HepG2 (cell line): ENCODE measurements around the gene STRBP. TPM values are rescaled to one million over a fixed set of nuclear protein-coding genes. Genes with fewer than 3 reads are reported as not detected.

Experiments
- ATAC-seq: fragments of 200-7000 bp; cut with Tn5 transposase; 3 replicates; pipeline ENCODE4 v1.9.1; 2020; ENCODE audit warnings: mild to moderate bottlenecking, moderate library complexity
- BruUV-seq: library from RNA; stranded (reverse); fragments of 400-500 nt; replicated peaks from 2 replicates; lab custom pipeline; 2021; lab: Mats Ljungman, UMichigan
- CTCF ChIA-PET: fragments of 300-600 bp; formaldehyde crosslinking; extraction: SDS; loops from one replicate; lab custom pipeline; 2021; ENCODE audit warnings: low total read pairs, inconsistent platforms, low intra/inter-chr PET ratio; lab: Yijun Ruan, JAX
- POLR2A ChIA-PET: fragments of 350-600 bp; sonication (Branson Sonifier 250); formaldehyde crosslinking; loops from one replicate; lab custom pipeline; 2020; ENCODE audit warnings: antibody characterized with exemption, inconsistent platforms; lab: Yijun Ruan, JAX
- DNase-seq: peaks from one replicate; pipeline ENCODE4 v3.0.0-alpha.2; 2015; ENCODE audit warnings: low spot score
- FAIRE-seq: peaks from 3 replicates; lab custom pipeline; 2011; peaks lifted over from hg19 to GRCh38; lab: Jason Lieb, UNC
- H2AFZ ChIP-seq: one replicate; pipeline ENCODE4 v1.6.1; 2011; ENCODE audit warnings: low read length, inconsistent platforms
- H3K27ac ChIP-seq: fragments of 300-600 bp; 3 replicates; pipeline ENCODE4 v1.8.0; 2011; ENCODE audit warnings: mixed run types, mild to moderate bottlenecking, mixed read lengths, low read length, inconsistent platforms; ENCODE audit not compliant: insufficient read depth; ENCODE audit errors: extremely low read length
- H3K27me3 ChIP-seq, 2 experiments: fragments of 200-600 bp in 1 of 2; 2 replicates in 1 of 2; 3 replicates in 1 of 2; pipeline versions ENCODE4 v1.6.0 to v1.8.0; 2011; ENCODE audit warnings: low read length in 2 of 2, mild to moderate bottlenecking in 2 of 2, moderate library complexity in 2 of 2, inconsistent platforms in 1 of 2; ENCODE audit not compliant: insufficient read depth in 2 of 2, control insufficient read depth in 1 of 2
- H3K36me3 ChIP-seq, 2 experiments: fragments of 200-600 bp in 1 of 2; replicated peaks in 1 of 2; 2 replicates in 1 of 2; 3 replicates in 1 of 2; pipeline versions ENCODE4 v1.5.1 to v1.8.0; 2011; ENCODE audit warnings: low read length in 2 of 2, inconsistent platforms in 1 of 2; ENCODE audit not compliant: insufficient read depth in 2 of 2, control insufficient read depth in 1 of 2
- H3K4me1 ChIP-seq: 2 replicates; pipeline ENCODE4 v1.5.1; 2012; ENCODE audit warnings: low read length, inconsistent platforms; ENCODE audit not compliant: insufficient read depth
- H3K4me2 ChIP-seq: 2 replicates; pipeline ENCODE4 v1.6.0; 2011; ENCODE audit warnings: low read depth, low read length, inconsistent platforms
- H3K4me3 ChIP-seq, 3 experiments: fragments of 200-600 bp in 1 of 3; sonication (generic), shearing (Covaris generic) in 1 of 3; replicated peaks in 1 of 3; 2 replicates each; pipeline ENCODE4 v1.5.1; 2011 to 2016; ENCODE audit warnings: low read length in 3 of 3, inconsistent platforms in 2 of 3, low read depth in 2 of 3, mild to moderate bottlenecking in 2 of 3, control low read depth in 1 of 3, mixed read lengths in 1 of 3; ENCODE audit not compliant: insufficient read depth in 1 of 3
- H3K79me2 ChIP-seq: one replicate; pipeline ENCODE4 v1.6.1; 2011; ENCODE audit warnings: low read length, inconsistent platforms; ENCODE audit not compliant: insufficient read depth
- H3K9ac ChIP-seq: 2 replicates; pipeline ENCODE4 v1.6.0; 2011; ENCODE audit warnings: mild to moderate bottlenecking, low read depth, low read length, inconsistent platforms; ENCODE audit not compliant: insufficient read depth
- H3K9me3 ChIP-seq: 2 replicates; pipeline ENCODE4 v1.5.1; 2012; ENCODE audit warnings: mild to moderate bottlenecking, low read length
- H4K20me1 ChIP-seq: 2 replicates; pipeline ENCODE4 v1.6.0; 2011; ENCODE audit warnings: inconsistent platforms, mild to moderate bottlenecking, low read length, moderate library complexity; ENCODE audit not compliant: insufficient read depth
- CEBPB ChIP-seq: IDR thresholded peaks from 2 replicates; pipeline ENCODE4 v1.6.1; 2011; ENCODE audit warnings: low read depth, low read length, improper control_type of control experiment, borderline replicate concordance
- DMTF1 ChIP-seq: sonication (generic); formaldehyde crosslinking; IDR thresholded peaks from 2 replicates; pipeline ENCODE4 v1.4.0; 2020; ENCODE audit warnings: mild to moderate bottlenecking, missing genetic modification reagents
- FOXK2 ChIP-seq: fragments of 450-650 bp; IDR thresholded peaks from 2 replicates; pipeline ENCODE4 v1.6.1; 2016
- GATA4 ChIP-seq: sonication (generic); IDR thresholded peaks from 2 replicates; pipeline ENCODE4 v1.6.1; 2016; ENCODE audit warnings: antibody characterized with exemption, low read depth, borderline replicate concordance
- HNF4G ChIP-seq, 2 experiments: sonication (generic) in 1 of 2; formaldehyde crosslinking in 1 of 2; IDR thresholded peaks; 2 replicates each; pipeline versions ENCODE4 v1.4.0 to v1.6.1; 2011 to 2020; ENCODE audit warnings: borderline replicate concordance in 2 of 2, low read depth in 2 of 2, mild to moderate bottlenecking in 2 of 2, low read length in 1 of 2, missing genetic modification reagents in 1 of 2, moderate library complexity in 1 of 2
- IKZF4 ChIP-seq: sonication (generic); formaldehyde crosslinking; IDR thresholded peaks from 2 replicates; pipeline ENCODE4 v1.5.1; 2020; ENCODE audit warnings: borderline replicate concordance, mild to moderate bottlenecking, low read depth, missing genetic modification reagents; ENCODE audit errors: not compliant biosample characterization
- KLF13 ChIP-seq: sonication (generic); formaldehyde crosslinking; IDR thresholded peaks from 2 replicates; pipeline ENCODE4 v1.4.0; 2020; ENCODE audit warnings: mild to moderate bottlenecking, missing genetic modification reagents
- MYNN ChIP-seq: sonication (generic); formaldehyde crosslinking; IDR thresholded peaks from 2 replicates; pipeline ENCODE4 v1.4.0; 2020; ENCODE audit warnings: mild to moderate bottlenecking, low read depth, missing genetic modification reagents
- NCOR1 ChIP-seq: fragments of 200-600 bp; sonication (generic); IDR thresholded peaks from 2 replicates; pipeline ENCODE4 v1.7.0; 2017; ENCODE audit warnings: antibody characterized with exemption, low read length, borderline replicate concordance
- RAD21 ChIP-seq: fragments of 450-650 bp; formaldehyde crosslinking; IDR thresholded peaks from 2 replicates; pipeline ENCODE4 v1.5.0; 2020; ENCODE audit warnings: mild to moderate bottlenecking
- SNAPC5 ChIP-seq: sonication (generic); formaldehyde crosslinking; IDR thresholded peaks from 2 replicates; pipeline ENCODE4 v1.8.1; 2023; ENCODE audit warnings: mild to moderate bottlenecking, missing genetic modification reagents, borderline replicate concordance
- SP2 ChIP-seq: sonication (generic); formaldehyde crosslinking; IDR thresholded peaks from 2 replicates; pipeline ENCODE4 v1.5.1; 2020; ENCODE audit warnings: mild to moderate bottlenecking, missing genetic modification reagents
- TBP ChIP-seq: sonication (generic); formaldehyde crosslinking; IDR thresholded peaks from 2 replicates; pipeline ENCODE4 v1.5.0; 2020; ENCODE audit warnings: missing genetic modification reagents
- TBX3 ChIP-seq: fragments of 450-650 bp; IDR thresholded peaks from 2 replicates; pipeline ENCODE4 v1.6.1; 2017; ENCODE audit warnings: antibody characterized with exemption, mild to moderate bottlenecking, inconsistent platforms, borderline replicate concordance
- ZNF224 ChIP-seq: sonication (generic); formaldehyde crosslinking; IDR thresholded peaks from 2 replicates; pipeline ENCODE4 v1.5.0; 2020; ENCODE audit warnings: mild to moderate bottlenecking, missing genetic modification reagents
- ZNF296 ChIP-seq: sonication (generic); formaldehyde crosslinking; conservative IDR thresholded peaks from 2 replicates; pipeline ENCODE4 v1.5.0; 2020; ENCODE audit warnings: mild to moderate bottlenecking, missing genetic modification reagents
- ZNF740 ChIP-seq: sonication (generic); formaldehyde crosslinking; IDR thresholded peaks from 2 replicates; pipeline ENCODE4 v1.4.0; 2020; ENCODE audit warnings: missing genetic modification reagents
- ZNF790 ChIP-seq: sonication (generic); formaldehyde crosslinking; IDR thresholded peaks from 2 replicates; pipeline ENCODE4 v1.8.0; 2022; ENCODE audit warnings: missing genetic modification reagents, mild to moderate bottlenecking, borderline replicate concordance
- WGBS: methylation state at CpG from one replicate; pipeline ENCODE4 v1.1.6; 2017; ENCODE audit warnings: low lambda C conversion rate; 5-methylcytosine and 5-hydroxymethylcytosine counted together
- in situ Hi-C: cut with HindIII; loops from 2 replicates; pipeline ENCODE4 v1.10.0; 2017; ENCODE audit warnings: low pct_unique_long_range_greater_than_20kb; ENCODE audit not compliant: extremely low pct_ligation_motif_present
- intact Hi-C: fragments of 100-400 bp; cut with micrococcal nuclease; formaldehyde crosslinking; loops from one replicate; pipeline ENCODE4 v1.10.0; 2022; ENCODE audit not compliant: unreplicated experiment
- polyA plus RNA-seq, 8 experiments: library from polyadenylated mRNA; depleted of rRNA in 3 of 8; stranded (reverse) in 7 of 8; unstranded in 1 of 8; fragments of >200 nt; fragmentation: Illumina TruSeq in 4 of 8; extraction: Trizol in 4 of 8; gene quantifications; 2 replicates each; pipeline versions ENCODE4 v1.2.1 to v1.2.3, GENCODE V29; 2011 to 2016; ENCODE audit warnings: low read depth in 4 of 8, missing spikeins in 1 of 8, mixed read lengths in 1 of 8; ENCODE audit not compliant: insufficient read depth in 1 of 8
- total RNA-seq, 5 experiments: library from RNA; depleted of rRNA; stranded (reverse); fragments of >200 nt; fragmentation: Illumina TruSeq; extraction: Trizol; gene quantifications; 2 replicates each; pipeline ENCODE4 v1.2.3, GENCODE V29; 2016; ENCODE audit warnings: low read depth in 1 of 5

Gene STRBP
- total and polyA plus RNA-seq, 2 of the 13 experiments (the other 11 are each of a cell fraction or from before 2014, with no cell fraction given), result 14.5 to 38.5 TPM

- Histone ChIP-seq H2AFZ (no peak overlapping the region), H3K36me3 (peaks cover 0 to 18% of the 10 kb centered on the region in 2 experiments; a peak in 2 of 5 replicates), H3K9ac (no peak overlapping the region), H3K79me2 (no peaks in the 10 kb centered on the region), H3K4me3 (no peak overlapping the region), H3K9me3 (no peaks in the 10 kb centered on the region), H3K27ac (no peak overlapping the region), H3K4me1 (no peaks in the 10 kb centered on the region), H3K27me3 (no peaks in the 10 kb centered on the region; a peak in 1 of 5 replicates), H3K4me2 (no peak overlapping the region), H4K20me1 (no peaks in the 10 kb centered on the region)
- DNase-seq (no peak), FAIRE-seq (no peak), ATAC-seq (no peak)
- POLR2A ChIA-PET, result no interaction called here
- intact Hi-C loops, result no loop called here
- in situ Hi-C loops, result no loop called here
- 95% methylated on average over 3 of the region's 3 CpGs for WGBS
- CTCF ChIA-PET, result no interaction called here
- no TSS peak for BruUV-seq
- TF ChIP-seq ZNF740 (CRISPR knock-in tag) (no peak), NCOR1 (no peak), KLF13 (CRISPR knock-in tag) (no peak), SNAPC5 (CRISPR knock-in tag) (no peak), TBX3 (no peak), ZNF224 (CRISPR knock-in tag) (no peak), MYNN (CRISPR knock-in tag) (no peak), DMTF1 (no peak), ZNF790 (CRISPR knock-in tag) (no peak), TBP (CRISPR knock-in tag) (no peak), CEBPB (no peak), IKZF4 (no peak), HNF4G (IDR thresholded peaks at IDR 0.05; ENCODE audit: borderline replicate concordance, low read depth, low read length) (no peak), HNF4G (CRISPR knock-in tag; IDR thresholded peaks at IDR 0.05; ENCODE audit: borderline replicate concordance, low read depth) (no peak), RAD21 (CRISPR knock-in tag) (no peak), FOXK2 (no peak), ZNF296 (CRISPR knock-in tag) (no peak), SP2 (CRISPR knock-in tag) (no peak), GATA4 (no peak)
Observed at GRCh38 chr9:123157221-123157620, 111.2 kb downstream of the STRBP start.
